Activated CD8-positive, alpha-beta T cell treated with anti-CD3 and anti-CD28 coated beads for 36 hours (primary cell): ENCODE results near the gene OSBPL5. TPM values are rescaled to one million over a fixed set of nuclear protein-coding genes. Genes with fewer than 3 reads are reported as not detected.

Source experiments
- ATAC-seq: fragments of 200-7000 bp; cut with Tn5 transposase; one replicate; pipeline ENCODE4 v1.10.0; 2021; ENCODE audit warnings: mild to moderate bottlenecking, moderate library complexity
- CTCF ChIA-PET: fragments of 350-600 bp; sonication (Branson Sonifier 250); formaldehyde crosslinking; loops from one replicate; lab custom pipeline; 2021; ENCODE audit warnings: antibody characterized with exemption; lab: Charles Lee
- POLR2A ChIA-PET: fragments of 350-600 bp; sonication (Branson Sonifier 250); formaldehyde crosslinking; loops from one replicate; lab custom pipeline; 2021; ENCODE audit warnings: antibody characterized with exemption; lab: Charles Lee
- DNase-seq: peaks from one replicate; pipeline ENCODE4 v3.0.0-alpha.2; 2020
- H3K27ac Mint-ChIP-seq: one replicate; pipeline ENCODE4 v1.8.0; 2021; ENCODE audit warnings: mild to moderate bottlenecking, mixed read lengths
- H3K27me3 Mint-ChIP-seq: one replicate; pipeline ENCODE4 v1.8.0; 2021; ENCODE audit warnings: mixed read lengths
- H3K36me3 Mint-ChIP-seq: one replicate; pipeline ENCODE4 v1.8.0; 2021; ENCODE audit warnings: low read depth, mixed read lengths
- H3K4me1 Mint-ChIP-seq: one replicate; pipeline ENCODE4 v1.8.0; 2021; ENCODE audit warnings: low read depth, mixed read lengths
- H3K4me3 Mint-ChIP-seq: one replicate; pipeline ENCODE4 v1.8.0; 2021; ENCODE audit warnings: mild to moderate bottlenecking, moderate library complexity, mixed read lengths
- H3K9me3 Mint-ChIP-seq: one replicate; pipeline ENCODE4 v1.8.0; 2021; ENCODE audit warnings: mixed read lengths
- CTCF ChIP-seq: fragments of 200-600 bp; IDR thresholded peaks from one replicate; pipeline ENCODE4 v1.8.0; 2022; ENCODE audit warnings: antibody characterized with exemption, mild to moderate bottlenecking
- intact Hi-C: fragments of 100-400 bp; cut with micrococcal nuclease; formaldehyde crosslinking; loops from one replicate; pipeline ENCODE4 v1.10.0; 2022
- total RNA-seq, 2 experiments: library from RNA; stranded (reverse); gene quantifications; one replicate each; pipeline ENCODE4 v1.2.3, GENCODE V29; 2021

The OSBPL5 gene
- total RNA-seq, 2 experiments from 2014 or later = 4.8 to 5.9 TPM

GRCh38 chr11:3091081-3091845 lies 73.8 kb downstream of the OSBPL5 start:
- no peak for DNase-seq
- TF ChIP-seq CTCF = no peak
- POLR2A ChIA-PET = interaction anchor here (1.2 to 1.9 kb wide), 2 partner anchors 10 to 112 kb away, joined by 4 to 8 read pairs; no protein-coding TSS in a partner anchor
- H3K27me3 Mint-ChIP-seq = no peaks in the 10 kb centered on the region
- CTCF ChIA-PET = interaction anchor here (0.7 to 5.3 kb wide), 41 partner anchors 9 to 559 kb away, joined by 3 to 49 read pairs (median 5); partner anchors contain the start of genes CARS1 and PHLDA2
- no peak overlapping the region for H3K4me3 Mint-ChIP-seq
- no peak overlapping the region for H3K27ac Mint-ChIP-seq
- no peak for ATAC-seq
- intact Hi-C loops = no loop called here
- no peaks in the 10 kb centered on the region for H3K9me3 Mint-ChIP-seq
- no peaks in the 10 kb centered on the region for H3K36me3 Mint-ChIP-seq
- H3K4me1 Mint-ChIP-seq = no peaks in the 10 kb centered on the region

- intact Hi-C loops = no loop called here
- TF ChIP-seq CTCF = no peak
- no peaks in the 10 kb centered on the region for H3K27me3 Mint-ChIP-seq
- CTCF ChIA-PET = interaction anchor here (0.9 to 5.3 kb wide), 19 partner anchors 12 to 558 kb away, joined by 3 to 49 read pairs (median 9); partner anchors contain the start of gene CARS1
- no peak for ATAC-seq
- H3K36me3 Mint-ChIP-seq = no peaks in the 10 kb centered on the region
- no peak for DNase-seq
- no peak overlapping the region for H3K27ac Mint-ChIP-seq
- no peak overlapping the region for H3K4me3 Mint-ChIP-seq
- H3K4me1 Mint-ChIP-seq = no peaks in the 10 kb centered on the region
- POLR2A ChIA-PET = interaction anchor here (0.6 to 1.9 kb wide), 3 partner anchors 9 to 316 kb away, joined by 3 to 8 read pairs (median 3); no protein-coding TSS in a partner anchor
- no peaks in the 10 kb centered on the region for H3K9me3 Mint-ChIP-seq
Measured at GRCh38 chr11:3090096-3090901, 74.8 kb downstream of the OSBPL5 start.

- Mint-ChIP-seq H3K27me3 (no peaks in the 10 kb centered on the region), H3K4me3 (no peak overlapping the region), H3K36me3 (no peaks in the 10 kb centered on the region), H3K27ac (no peak overlapping the region), H3K9me3 (no peaks in the 10 kb centered on the region), H3K4me1 (no peaks in the 10 kb centered on the region)
- intact Hi-C loops = no loop called here
- DNase-seq = no peak
- TF ChIP-seq CTCF = no peak
- CTCF ChIA-PET = interaction anchor here (0.9 to 5.3 kb wide), 5 partner anchors 33 to 557 kb away, joined by 3 to 49 read pairs (median 11); partner anchors contain the start of gene CARS1
- no peak for ATAC-seq
- POLR2A ChIA-PET = interaction anchor here (0.6 to 1.9 kb wide), 6 partner anchors 8 to 616 kb away, joined by 3 to 8 read pairs (median 3); no protein-coding TSS in a partner anchor
Measured at GRCh38 chr11:3089236-3090061, 75.7 kb downstream of the OSBPL5 start.

DNA sequence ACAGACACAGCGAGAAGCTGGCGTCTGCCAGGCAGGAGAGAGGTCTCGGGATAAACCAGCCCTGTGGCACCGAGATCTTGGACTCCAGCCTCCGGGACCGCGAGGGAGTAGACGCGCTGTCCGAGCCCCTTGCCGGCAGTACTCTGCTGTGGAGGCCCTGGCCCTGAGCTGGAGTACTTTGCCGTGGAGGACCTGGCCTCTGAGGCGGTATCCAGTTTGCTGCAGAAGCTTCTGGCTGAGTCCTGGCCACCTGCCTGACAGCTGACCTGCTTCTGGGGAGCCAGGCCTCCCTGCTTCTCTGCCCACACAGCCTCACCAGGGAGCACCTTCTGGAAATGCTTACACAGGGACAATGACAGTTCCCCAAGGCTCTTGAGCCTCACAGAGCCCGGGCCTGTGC lies 76.3 kb downstream of the OSBPL5 start:
- H3K27me3 Mint-ChIP-seq = no peaks in the 10 kb centered on the region
- H3K9me3 Mint-ChIP-seq = no peaks in the 10 kb centered on the region
- POLR2A ChIA-PET = interaction anchor here (0.5 to 1.0 kb wide), 4 partner anchors 38 to 113 kb away, joined by 3 read pairs; no protein-coding TSS in a partner anchor
- CTCF ChIA-PET = interaction anchor here (5.3 kb wide), 1 partner anchor 52 kb away, joined by 49 read pairs; no protein-coding TSS in a partner anchor
- H3K4me3 Mint-ChIP-seq = no peak overlapping the region
- ATAC-seq (no peak), DNase-seq (no peak)
- intact Hi-C loops = no loop called here
- TF ChIP-seq CTCF = no peak
- H3K36me3 Mint-ChIP-seq = no peaks in the 10 kb centered on the region
- H3K4me1 Mint-ChIP-seq = no peaks in the 10 kb centered on the region
- no peak overlapping the region for H3K27ac Mint-ChIP-seq
